Suprapubic skin (tissue), 3 donors: ENCODE data around the gene IL17C.

Experiments
- CTCF ChIP-seq, 2 donors: fragments of 200-600 bp in 1 of 2; fragments of 450-650 bp in 1 of 2; sonication (generic) in 1 of 2; IDR thresholded peaks; one replicate each; pipeline ENCODE4 v1.5.1; 2016 to 2019; ENCODE audit warnings: antibody characterized with exemption in 2 of 2, mild to moderate bottlenecking in 1 of 2, moderate library complexity in 1 of 2
- POLR2AphosphoS5 ChIP-seq, 3 donors: sonication (generic); formaldehyde crosslinking; IDR thresholded peaks; one replicate each; pipeline ENCODE4 v1.6.1; 2017; ENCODE audit warnings: antibody characterized with exemption in 3 of 3

DNA sequence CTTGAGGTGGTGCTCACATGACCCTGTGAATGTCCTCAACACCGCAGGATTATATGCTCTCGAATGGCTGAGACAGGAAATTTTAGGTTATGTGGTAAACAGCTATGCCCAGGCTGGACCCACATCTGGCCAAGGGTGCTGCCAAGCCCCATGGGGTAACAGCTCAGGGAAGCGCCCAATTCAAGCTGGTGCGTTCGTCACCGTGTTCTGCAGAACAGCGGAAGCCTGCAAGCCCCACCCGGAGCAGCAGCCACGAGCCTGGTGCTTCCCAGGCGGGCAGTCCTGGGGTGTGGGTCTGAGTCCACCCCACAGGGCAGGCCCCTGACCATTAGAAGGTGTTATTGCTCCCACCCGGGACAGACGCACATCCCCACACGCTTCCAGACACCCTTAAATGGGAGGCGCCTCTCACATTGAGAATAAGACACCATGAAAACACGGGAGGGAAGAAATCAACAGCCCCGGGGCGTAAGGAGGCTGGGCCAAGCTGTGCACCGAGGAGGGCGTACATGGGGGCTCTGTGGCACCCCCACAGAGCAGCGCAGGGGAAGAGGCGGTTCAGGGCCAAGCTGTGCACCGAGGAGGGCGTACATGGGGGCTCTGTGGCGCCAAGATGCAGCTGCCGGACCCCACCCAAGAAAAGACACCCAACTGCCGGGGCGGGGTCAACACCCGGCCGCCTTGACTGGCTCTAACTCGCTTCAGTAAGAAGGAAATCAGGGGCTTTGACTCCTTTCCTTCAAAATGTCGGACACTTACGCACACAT is 15.4 kb downstream of the IL17C start:
- TF ChIP-seq CTCF (IDR thresholded peaks at IDR 0.05) (no peak), POLR2AphosphoS5 (IDR thresholded peaks at IDR 0.05) (no peak)
